AG04450 (cell line): ENCODE measurements around the gene SPATA32. TPM values are rescaled to one million over a fixed set of nuclear protein-coding genes. Genes with fewer than 3 reads are reported as not detected.
"Not testable (repeated sequence)": the region's sequence is repeated elsewhere in the genome, so short reads cannot be mapped to it uniquely, and the experiment has no call there.

ENCODE experiments used
- CTCF ChIA-PET: fragments of 300-600, 350-600 bp; formaldehyde crosslinking; extraction: SDS; loops from one replicate; lab custom pipeline; 2022; ENCODE audit warnings: antibody characterized with exemption, inconsistent platforms; lab: Charles Lee
- POLR2A ChIA-PET: fragments of 350-600 bp; formaldehyde crosslinking; extraction: SDS; loops from one replicate; lab custom pipeline; 2021; ENCODE audit warnings: antibody characterized with exemption, inconsistent platforms; lab: Yijun Ruan, JAX
- DNase-seq: peaks from one replicate; pipeline ENCODE4 v3.0.0-alpha.2; 2011; ENCODE audit warnings: low read depth, low spot score
- H3K27ac ChIP-seq: one replicate; pipeline ENCODE4 v1.5.1; 2012; ENCODE audit warnings: low read depth, low read length, control low read depth
- H3K27me3 ChIP-seq: one replicate; pipeline ENCODE4 v1.6.0; 2012; ENCODE audit warnings: low read length; ENCODE audit not compliant: control insufficient read depth, insufficient read depth
- H3K4me3 ChIP-seq: 2 replicates; pipeline ENCODE4 v1.5.1; 2011; ENCODE audit warnings: mild to moderate bottlenecking, low read depth, low read length, control low read depth
- H3K9me3 ChIP-seq: 2 replicates; pipeline ENCODE4 v1.5.1; 2012; ENCODE audit warnings: low read length; ENCODE audit not compliant: control insufficient read depth, insufficient read depth
- polyA plus RNA-seq: library from polyadenylated mRNA; depleted of rRNA; stranded (reverse); fragments of >200 nt; gene quantifications from 2 replicates; pipeline ENCODE4 v1.2.3, GENCODE V29; 2011
- TF ChIP-seq, protein P1 (sequence below): IDR thresholded peaks from 2 replicates; pipeline ENCODE4 v1.5.1; 2011; ENCODE audit warnings: low read depth, low read length, control low read depth, inconsistent platforms

SPATA32 gene
- polyA plus RNA-seq, 1 experiment: not detected

GRCh38 chr17:45258981-45259380 is 2.9 kb downstream of the SPATA32 start:
- Histone ChIP-seq H3K9me3 (no peaks in the 10 kb centered on the region; the same call in 1 of the 2 replicates), H3K27ac (no peak overlapping the region), H3K27me3 (peaks cover 3% of the 10 kb centered on the region), H3K4me3 (no peak overlapping the region)
- ChIA-PET CTCF (interaction anchor here (0.6 to 1.5 kb wide), 4 partner anchors 23 to 123 kb away, joined by 3 to 7 read pairs (median 6); partner anchors contain the start of gene ACBD4), POLR2A (interaction anchor here (2.1 kb wide), 1 partner anchor 111 kb away, joined by 8 read pairs; the partner anchor contains the start of gene HEXIM1)
- DNase-seq: no peak
- TF ChIP-seq, protein P1, sequence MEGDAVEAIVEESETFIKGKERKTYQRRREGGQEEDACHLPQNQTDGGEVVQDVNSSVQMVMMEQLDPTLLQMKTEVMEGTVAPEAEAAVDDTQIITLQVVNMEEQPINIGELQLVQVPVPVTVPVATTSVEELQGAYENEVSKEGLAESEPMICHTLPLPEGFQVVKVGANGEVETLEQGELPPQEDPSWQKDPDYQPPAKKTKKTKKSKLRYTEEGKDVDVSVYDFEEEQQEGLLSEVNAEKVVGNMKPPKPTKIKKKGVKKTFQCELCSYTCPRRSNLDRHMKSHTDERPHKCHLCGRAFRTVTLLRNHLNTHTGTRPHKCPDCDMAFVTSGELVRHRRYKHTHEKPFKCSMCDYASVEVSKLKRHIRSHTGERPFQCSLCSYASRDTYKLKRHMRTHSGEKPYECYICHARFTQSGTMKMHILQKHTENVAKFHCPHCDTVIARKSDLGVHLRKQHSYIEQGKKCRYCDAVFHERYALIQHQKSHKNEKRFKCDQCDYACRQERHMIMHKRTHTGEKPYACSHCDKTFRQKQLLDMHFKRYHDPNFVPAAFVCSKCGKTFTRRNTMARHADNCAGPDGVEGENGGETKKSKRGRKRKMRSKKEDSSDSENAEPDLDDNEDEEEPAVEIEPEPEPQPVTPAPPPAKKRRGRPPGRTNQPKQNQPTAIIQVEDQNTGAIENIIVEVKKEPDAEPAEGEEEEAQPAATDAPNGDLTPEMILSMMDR: no peak

DNA sequence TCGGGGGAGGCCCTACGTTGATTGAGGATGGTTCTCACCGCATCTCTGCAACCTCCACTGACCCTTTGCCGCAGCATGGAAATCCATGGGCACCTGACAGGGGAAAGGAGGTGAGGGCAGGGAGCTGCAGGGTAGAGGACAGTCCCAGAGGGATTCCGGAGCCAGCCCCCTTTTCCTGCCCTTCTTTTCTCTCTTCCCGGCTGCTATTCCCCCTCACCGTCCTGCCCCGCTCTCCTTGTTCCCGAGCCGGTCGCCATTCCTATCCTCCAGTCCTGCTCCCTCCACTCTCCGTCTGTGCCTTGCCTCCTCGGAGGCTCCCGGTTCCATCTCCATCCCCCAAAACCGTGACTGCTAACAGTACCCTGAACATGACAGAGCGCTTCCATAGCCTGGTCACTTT is 4.8 kb downstream of the SPATA32 start:
- ChIA-PET POLR2A (interaction anchor here (0.5 to 2.1 kb wide), 2 partner anchors 106 to 109 kb away, joined by 3 to 8 read pairs; partner anchors contain the start of gene HEXIM1), CTCF (no interaction called here)
- Histone ChIP-seq H3K9me3 (no peaks in the 10 kb centered on the region; the same call in 1 of the 2 replicates), H3K27me3 (peaks cover 5% of the 10 kb centered on the region), H3K27ac (no peak overlapping the region), H3K4me3 (no peak overlapping the region)
- TF ChIP-seq, protein P1: no peak
- DNase-seq: no peak

GRCh38 chr17:45256114-45256966 is 5.6 kb downstream of the SPATA32 start:
- H3K27ac ChIP-seq: no peak overlapping the region
- H3K4me3 ChIP-seq: no peak overlapping the region
- ChIA-PET POLR2A (interaction anchor here (0.5 kb wide), 1 partner anchor 105 kb away, joined by 3 read pairs; no protein-coding TSS in a partner anchor), CTCF (interaction anchor here (1.4 kb wide), 2 partner anchors 21 to 121 kb away, joined by 3 read pairs; partner anchors contain the start of gene ACBD4)
- no peaks in the 10 kb centered on the region; the same call in 1 of the 2 replicates for H3K9me3 ChIP-seq
- H3K27me3 ChIP-seq: peaks cover 5% of the 10 kb centered on the region
- DNase-seq: no peak
- TF ChIP-seq, protein P1: no peak; the same call in 1 of the 2 replicates

DNA sequence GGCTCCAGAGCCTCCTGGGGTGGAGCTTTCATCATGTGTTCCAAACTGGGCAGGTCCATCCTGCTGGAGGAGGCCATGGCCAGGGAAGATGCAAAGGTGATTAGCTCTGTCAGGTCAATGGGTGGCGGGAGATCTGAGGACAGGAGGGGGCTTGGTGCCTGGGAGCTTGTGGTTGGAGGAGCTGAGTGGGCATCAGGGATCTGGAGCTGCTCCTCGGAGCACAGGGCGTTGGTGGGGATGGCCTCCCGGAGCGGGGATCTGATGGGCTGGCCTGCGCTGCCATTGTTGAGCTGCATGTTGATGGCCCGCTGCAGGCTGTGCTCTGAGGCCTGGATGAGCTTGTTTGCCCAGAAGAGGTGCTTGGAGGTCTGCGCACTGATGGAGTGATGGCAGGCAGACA is 6.5 kb downstream of the SPATA32 start:
- CTCF ChIA-PET: interaction anchor here (1.4 kb wide), 2 partner anchors 22 to 120 kb away, joined by 3 read pairs; partner anchors contain the start of gene ACBD4
- DNase-seq: no peak
- no peaks in the 10 kb centered on the region; the same call in 1 of the 2 replicates for H3K9me3 ChIP-seq
- POLR2A ChIA-PET: no interaction called here
- H3K27me3 ChIP-seq: peaks cover 5% of the 10 kb centered on the region
- H3K4me3 ChIP-seq: no peak overlapping the region
- no peak overlapping the region for H3K27ac ChIP-seq
- TF ChIP-seq, protein P1: no peak

GRCh38 chr17:45253879-45254278 is 8.0 kb downstream of the SPATA32 start:
- Histone ChIP-seq H3K27ac (no peak overlapping the region), H3K9me3 (no peaks in the 10 kb centered on the region; the same call in 1 of the 2 replicates), H3K4me3 (no peak overlapping the region), H3K27me3 (peaks cover 5% of the 10 kb centered on the region)
- ChIA-PET CTCF (interaction anchor here (1.5 kb wide), 1 partner anchor 35 kb away, joined by 3 read pairs; no protein-coding TSS in a partner anchor), POLR2A (no interaction called here)
- DNase-seq: no peak
- TF ChIP-seq, protein P1: no peak

DNA sequence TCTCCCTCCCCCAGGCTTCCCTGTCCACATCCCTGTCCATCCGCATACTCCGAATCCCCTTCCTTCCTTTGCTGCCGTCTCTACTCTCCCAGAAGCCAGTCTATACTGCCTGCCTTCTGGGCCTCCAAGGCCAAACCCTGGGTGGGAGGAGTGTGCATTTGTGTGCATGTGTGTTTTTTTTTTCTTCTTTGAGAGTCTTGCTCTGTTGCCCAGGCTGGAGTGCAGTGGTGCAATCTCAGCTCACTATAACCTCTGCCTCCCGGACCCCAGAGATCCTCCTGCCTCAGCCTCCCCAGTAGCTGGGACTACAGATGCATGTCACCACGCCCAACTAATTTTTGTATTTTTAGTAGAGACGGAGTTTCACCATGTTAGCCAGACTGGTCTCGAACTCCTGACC is 8.7 kb downstream of the SPATA32 start:
- POLR2A ChIA-PET: not testable (repeated sequence)
- CTCF ChIA-PET: interaction anchor here (1.5 kb wide), 1 partner anchor 35 kb away, joined by 3 read pairs; no protein-coding TSS in a partner anchor

More for the DNA sequence above, 8.7 kb downstream of the SPATA32 start:
- not testable (repeated sequence) for H3K27me3 ChIP-seq, H3K4me3 ChIP-seq, H3K9me3 ChIP-seq, H3K27ac ChIP-seq, DNase-seq
